Fibroblast of the conjunctiva (primary cell): ENCODE measurements around the gene SLC35E4.

Experiments
- DNase-seq: peaks from one replicate; pipeline ENCODE4 v3.0.0-alpha.2; 2010; ENCODE audit warnings: low read depth

The SLC35E4 gene

DNA sequence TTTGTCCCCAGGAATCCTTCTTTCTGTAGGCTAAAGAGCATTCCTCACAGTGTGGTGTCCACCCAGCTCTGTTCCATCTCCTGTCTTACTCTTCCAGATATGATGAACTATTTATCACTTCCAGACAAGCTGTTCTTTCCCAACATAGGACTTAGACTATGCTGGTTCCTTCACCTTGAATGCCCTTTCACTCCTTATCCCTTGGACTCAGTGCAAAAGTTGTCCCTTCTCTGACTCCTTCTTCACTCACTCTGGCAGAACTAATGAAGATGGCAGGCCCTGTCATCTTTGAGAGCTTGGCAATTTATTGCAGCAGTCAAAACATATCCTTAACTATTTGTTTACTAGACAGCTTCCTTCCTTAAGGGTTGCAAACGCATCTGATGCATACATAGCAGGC is 55.6 kb downstream of the SLC35E4 start:
- DNase-seq = no peak

DNA sequence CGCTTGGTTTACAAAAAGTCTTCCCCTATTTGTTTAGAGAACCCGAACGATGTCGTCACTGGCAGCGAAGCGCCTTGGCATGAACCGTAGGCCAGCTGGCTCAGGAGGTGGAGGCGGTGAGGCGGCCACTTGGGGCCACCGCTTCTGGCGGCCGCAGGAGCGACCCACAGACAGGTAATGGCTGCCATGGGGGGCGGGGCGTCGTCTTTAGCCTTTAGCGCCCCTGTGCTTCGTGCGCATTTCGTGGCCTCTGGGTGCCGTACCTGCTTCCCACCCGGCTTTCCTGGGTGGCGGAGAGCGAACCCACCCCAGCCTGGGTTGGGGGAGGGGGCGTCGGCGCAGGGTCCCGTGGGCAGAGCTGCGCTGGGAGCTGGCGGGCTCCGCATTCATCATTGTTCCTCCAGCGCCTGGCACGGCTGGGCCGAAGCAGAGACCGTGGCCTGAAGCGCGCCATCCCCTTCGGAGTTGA is 58.6 kb downstream of the SLC35E4 start:
- no peak for DNase-seq

DNA sequence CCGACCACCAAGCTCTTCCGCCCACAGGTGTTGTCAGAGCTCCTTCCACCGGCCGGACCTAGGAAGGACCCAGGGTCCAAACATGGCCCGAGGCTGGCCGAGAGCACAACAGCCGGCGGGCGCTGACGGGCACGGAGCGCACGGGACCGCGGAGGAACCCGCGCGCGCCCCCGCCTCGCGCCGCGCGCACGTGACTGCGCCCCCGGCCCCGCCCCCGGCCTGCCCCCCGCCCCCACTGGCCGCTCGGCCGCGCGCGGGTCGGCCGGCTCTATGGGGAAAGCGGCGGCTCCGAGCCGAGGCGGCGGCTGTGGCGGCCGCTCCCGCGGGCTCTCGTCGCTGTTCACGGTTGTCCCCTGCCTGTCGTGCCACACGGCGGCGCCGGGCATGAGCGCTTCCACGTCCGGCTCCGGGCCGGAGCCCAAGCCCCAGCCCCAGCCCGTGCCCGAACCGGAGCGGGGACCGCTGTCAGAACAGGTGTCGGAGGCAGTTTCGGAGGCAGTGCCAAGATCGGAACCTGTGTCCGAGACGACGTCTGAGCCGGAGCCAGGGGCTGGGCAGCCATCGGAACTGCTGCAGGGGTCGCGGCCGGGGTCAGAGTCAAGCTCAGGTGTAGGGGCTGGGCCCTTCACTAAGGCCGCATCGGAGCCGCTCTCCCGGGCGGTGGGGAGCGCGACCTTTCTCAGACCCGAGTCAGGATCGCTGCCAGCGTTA is 59.2 kb downstream of the SLC35E4 start, which contains the start of gene OSBP2:
Gene OSBP2 (plus strand): TSS at position 235 of the 711 bp plus-strand sequence. CDS start 36 bp downstream, at position 271.
- no peak for DNase-seq

DNA sequence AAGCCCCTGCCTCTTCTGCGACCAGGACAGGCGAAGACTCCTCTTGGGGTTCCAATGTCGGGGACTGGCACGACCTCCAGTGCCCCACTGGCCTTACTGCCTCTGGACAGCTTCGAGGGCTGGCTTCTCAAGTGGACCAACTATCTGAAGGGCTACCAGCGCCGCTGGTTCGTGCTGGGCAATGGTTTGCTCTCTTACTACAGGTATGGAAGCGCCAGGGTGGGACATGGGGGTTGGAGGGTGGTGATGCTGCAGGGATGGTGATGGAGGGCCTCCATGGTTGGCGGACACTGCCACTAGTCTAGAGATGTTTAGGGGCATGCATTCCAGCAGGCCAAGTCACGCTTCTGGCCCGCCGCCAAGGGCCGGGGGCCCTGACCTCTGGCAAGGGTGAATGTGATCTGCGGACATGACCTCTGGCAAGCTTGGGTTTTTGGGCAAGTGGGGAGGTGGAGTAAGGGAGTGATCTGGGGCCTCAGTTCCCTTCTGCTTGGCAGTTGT is 59.8 kb downstream of the SLC35E4 start:
- no peak for DNase-seq

DNA sequence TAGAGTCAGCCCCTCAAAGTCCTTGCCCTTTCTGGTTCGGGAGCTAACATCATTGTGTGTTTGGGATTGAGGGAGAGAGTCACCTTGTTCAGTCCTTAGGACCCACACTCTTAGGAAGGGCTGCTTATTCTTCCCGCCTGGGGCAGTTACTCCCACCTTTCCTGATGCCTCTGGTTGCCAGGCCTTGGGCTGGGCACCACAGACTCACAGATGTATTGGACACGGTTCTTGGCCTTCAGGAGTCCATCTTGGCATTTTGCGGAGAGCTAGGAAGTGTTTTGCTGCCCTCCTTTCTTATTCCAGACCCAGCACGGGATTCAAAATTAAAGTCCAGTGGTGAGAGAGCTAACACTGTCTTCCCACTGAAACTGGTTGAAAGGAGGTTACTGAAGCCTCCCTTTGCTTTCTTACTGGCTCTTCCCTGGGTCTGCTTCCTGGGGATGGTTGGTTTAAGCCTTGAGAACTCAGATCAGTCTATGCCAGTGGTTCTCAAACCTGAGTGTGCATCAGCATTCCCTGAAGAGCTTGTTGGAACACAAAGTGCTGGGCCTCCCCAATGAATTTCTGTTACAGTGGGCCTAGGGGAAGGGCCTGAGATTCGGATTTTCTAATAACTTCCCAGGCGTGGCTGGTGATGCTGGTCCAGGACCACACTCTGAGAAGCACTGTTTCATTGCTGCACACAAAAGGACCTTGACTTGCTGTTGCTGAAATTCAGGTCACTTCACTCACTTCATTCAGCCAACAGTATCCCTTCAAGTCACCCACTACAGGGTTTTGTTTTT is 60.5 kb downstream of the SLC35E4 start:
- no peak for DNase-seq
